IPS DF 6.9 (cell line): ENCODE results near the gene SCUBE3.

Experiments used
- DNase-seq: peaks from one replicate; pipeline ENCODE4 v3.0.0-alpha.2; 2013; ENCODE audit warnings: low read depth, low spot score
- H3K27ac ChIP-seq: one replicate; pipeline ENCODE4 v1.5.1; 2013; ENCODE audit warnings: low read length, control low read depth
- H3K27me3 ChIP-seq: 2 replicates; pipeline ENCODE4 v1.6.1; 2013; ENCODE audit warnings: mild to moderate bottlenecking, low read length; ENCODE audit not compliant: control insufficient read depth, insufficient read depth
- H3K36me3 ChIP-seq: 2 replicates; pipeline ENCODE4 v1.6.1; 2013; ENCODE audit warnings: low read length; ENCODE audit not compliant: control insufficient read depth, insufficient read depth
- H3K4me1 ChIP-seq: 2 replicates; pipeline ENCODE4 v1.6.1; 2013; ENCODE audit warnings: low read length; ENCODE audit not compliant: control insufficient read depth, insufficient read depth
- H3K4me3 ChIP-seq: 2 replicates; pipeline ENCODE4 v1.5.1; 2013; ENCODE audit warnings: mild to moderate bottlenecking, low read length
- H3K9me3 ChIP-seq: 2 replicates; pipeline ENCODE4 v1.6.1; 2013; ENCODE audit warnings: low read length, inconsistent platforms; ENCODE audit not compliant: control insufficient read depth, insufficient read depth
- WGBS: extraction: QIAGEN DNeasy Blood & Tissue Kit; methylation state at CpG from one replicate; pipeline ENCODE4 v1.1.7; 2013; ENCODE audit warnings: mixed read lengths, missing lambda C conversion rate; ENCODE audit not compliant: insufficient read length, insufficient coverage; 5-methylcytosine and 5-hydroxymethylcytosine counted together

SCUBE3 gene

DNA sequence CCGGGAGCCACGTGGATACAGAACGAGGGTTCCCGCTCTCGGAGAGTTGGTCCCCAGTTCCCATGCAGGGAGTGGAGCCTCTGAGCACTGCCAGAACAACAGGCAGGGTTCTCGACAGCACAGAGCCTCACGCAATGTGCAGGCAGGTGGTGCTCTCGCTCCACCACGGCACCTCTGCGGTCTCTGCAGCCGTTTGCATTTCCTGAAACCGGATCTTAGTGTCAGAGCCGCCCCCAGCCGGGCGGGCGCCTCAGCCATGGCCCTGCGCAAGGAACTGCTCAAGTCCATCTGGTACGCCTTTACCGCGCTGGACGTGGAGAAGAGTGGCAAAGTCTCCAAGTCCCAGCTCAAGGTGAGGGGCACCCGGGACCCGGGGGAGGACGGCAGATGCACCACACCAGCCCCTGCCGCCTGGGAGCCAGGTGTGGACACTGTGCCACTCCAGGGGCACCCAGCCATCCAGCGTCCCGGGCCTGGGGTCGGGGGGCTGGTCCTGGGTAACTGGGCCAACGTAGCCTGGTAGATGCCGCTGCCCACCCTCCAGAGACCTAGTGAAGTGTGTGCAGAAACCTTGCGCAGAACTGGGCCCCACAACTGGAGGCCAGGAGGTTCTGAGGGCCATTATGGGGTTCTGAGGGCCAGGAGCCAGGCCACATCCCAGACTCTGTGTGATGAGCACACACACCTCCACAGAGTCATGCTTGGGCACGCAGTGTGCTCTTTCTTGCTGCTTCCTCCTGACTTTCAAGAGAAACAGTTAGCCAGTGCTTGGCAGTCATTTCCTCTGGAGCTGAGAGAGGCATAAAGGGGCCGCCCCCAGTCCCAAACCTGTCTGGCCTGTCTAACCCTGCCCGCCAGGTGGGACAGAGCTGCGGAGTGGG, 84.1 kb downstream of the SCUBE3 start, which contains the start of gene DEF6:
Gene DEF6, plus strand, starts transcription at position 218 of the 881 bp plus-strand sequence. Its CDS starts 39 bp downstream, at position 257.
- Histone ChIP-seq H3K36me3 (no peaks in the 10 kb centered on the region; the same call in 1 of the 2 replicates), H3K4me3 (no peak within 1 kb of the TSS; the same call in 1 of the 2 replicates), H3K27ac (no peak within 1 kb of the TSS), H3K27me3 (no peaks in the 10 kb centered on the region), H3K4me1 (peaks cover 7% of the 10 kb centered on the region), H3K9me3 (no peaks in the 10 kb centered on the region)
- DNase-seq = peak; percentile 79
- WGBS = no CpG with 5 or more reads among the region's 35 CpGs

DNA sequence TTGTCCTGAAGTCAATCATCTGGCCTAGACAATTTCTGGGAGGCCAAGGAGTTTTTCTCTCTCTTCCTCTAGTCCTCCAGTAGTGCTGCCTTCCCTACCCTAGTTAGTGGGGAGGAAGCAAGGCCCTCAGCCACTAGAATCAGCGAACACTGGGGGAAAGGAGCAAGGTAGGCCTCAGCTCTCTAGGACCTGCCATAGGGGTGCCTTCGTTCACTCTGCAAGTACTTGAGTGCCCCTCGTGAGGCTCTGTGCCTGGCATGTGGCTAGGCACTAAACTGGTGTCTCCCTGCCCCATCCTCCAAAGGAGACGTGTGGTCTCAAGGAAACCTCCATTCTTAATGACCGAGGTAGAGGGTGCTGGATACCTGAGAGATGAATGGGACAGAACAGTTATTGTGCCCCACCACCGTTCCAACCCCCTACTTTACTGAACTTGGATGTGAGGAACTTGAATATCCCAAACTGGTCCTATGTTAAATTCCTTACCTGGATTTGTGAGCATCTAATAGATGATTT, 84.9 kb downstream of the SCUBE3 start:
- Histone ChIP-seq H3K27me3 (no peaks in the 10 kb centered on the region), H3K4me3 (no peak overlapping the region), H3K9me3 (no peaks in the 10 kb centered on the region), H3K4me1 (peaks cover 9% of the 10 kb centered on the region), H3K36me3 (no peaks in the 10 kb centered on the region; the same call in 1 of the 2 replicates), H3K27ac (no peak overlapping the region)
- WGBS = no CpG with 5 or more reads among the region's 6 CpGs
- DNase-seq = no peak

DNA sequence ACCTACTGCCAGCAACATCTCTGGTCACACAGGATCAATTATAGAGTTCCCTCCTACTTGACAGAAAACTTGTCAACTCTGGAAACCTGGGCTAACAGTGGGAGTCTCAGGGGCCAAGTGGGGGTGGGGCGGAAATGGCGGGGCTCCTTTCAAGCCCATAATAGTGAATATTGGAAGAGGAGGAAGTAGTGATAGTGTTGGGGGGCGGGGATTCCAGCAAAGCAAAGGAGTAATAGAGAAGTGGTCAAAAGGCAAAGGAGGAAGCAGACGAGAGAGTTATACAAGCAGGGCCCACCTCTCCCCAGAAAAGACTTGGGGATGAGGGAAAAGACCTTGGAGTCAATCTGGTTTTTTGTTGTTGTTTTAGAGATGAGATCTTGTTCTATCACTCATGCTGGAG, 85.9 kb downstream of the SCUBE3 start:
- Histone ChIP-seq H3K4me3 (no peak overlapping the region), H3K27me3 (no peaks in the 10 kb centered on the region), H3K9me3 (no peaks in the 10 kb centered on the region), H3K4me1 (peaks cover 9% of the 10 kb centered on the region), H3K27ac (no peak overlapping the region), H3K36me3 (no peaks in the 10 kb centered on the region)
- DNase-seq = no peak
- WGBS = 100% methylated on average over 1 of the region's 4 CpGs

DNA sequence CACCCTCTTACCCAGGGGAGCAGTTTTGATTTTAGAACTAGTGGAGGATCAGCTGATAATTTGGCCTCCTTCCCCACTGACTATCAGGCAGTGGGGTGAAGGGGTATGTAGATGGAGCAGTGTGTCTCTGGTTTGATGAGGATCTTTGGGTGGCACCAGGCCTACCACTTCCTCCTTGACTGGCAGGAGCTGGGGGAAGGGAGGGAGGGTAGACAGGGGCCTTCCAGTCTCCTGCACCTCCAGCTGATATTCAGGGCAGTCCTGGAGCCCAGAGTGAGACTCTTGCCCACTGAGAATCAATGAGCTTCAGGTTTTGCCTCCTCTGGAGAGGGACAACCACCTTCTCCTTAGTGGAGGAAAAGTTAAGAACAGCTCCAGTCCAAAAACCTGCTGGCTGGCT, 87.1 kb downstream of the SCUBE3 start:
- Histone ChIP-seq H3K27me3 (no peaks in the 10 kb centered on the region), H3K27ac (no peak overlapping the region), H3K4me3 (no peak overlapping the region), H3K9me3 (no peaks in the 10 kb centered on the region), H3K36me3 (no peaks in the 10 kb centered on the region), H3K4me1 (peaks cover 9% of the 10 kb centered on the region)
- no peak for DNase-seq
